HepG2 (cell line): Measurements from ENCODE around the gene COX4I1. TPM values are rescaled to one million over a fixed set of nuclear protein-coding genes. Genes with fewer than 3 reads are reported as not detected.
A peak's percentile ranks its signal among the peaks of the same experiment; 100 is the strongest.

ENCODE experiments used
- HOXD1 ChIP-seq: sonication (generic); formaldehyde crosslinking; IDR thresholded peaks from 2 replicates; pipeline ENCODE4 v1.5.0; 2020; ENCODE audit warnings: missing genetic modification reagents
- IKZF5 ChIP-seq: IDR thresholded peaks from 2 replicates; pipeline ENCODE4 v1.6.1; 2018; ENCODE audit warnings: missing genetic modification reagents, mild to moderate bottlenecking, missing compliant biosample characterization
- STAT5B ChIP-seq: sonication (generic); formaldehyde crosslinking; IDR thresholded peaks from 2 replicates; pipeline ENCODE4 v1.4.0; 2020; ENCODE audit warnings: missing genetic modification reagents
- ZBTB44 ChIP-seq: sonication (generic); formaldehyde crosslinking; IDR thresholded peaks from 2 replicates; pipeline ENCODE4 v1.4.0; 2020; ENCODE audit warnings: missing genetic modification reagents
- ZBTB7A ChIP-seq: sonication (generic); formaldehyde crosslinking; IDR thresholded peaks from 2 replicates; pipeline ENCODE4 v1.8.0; 2022; ENCODE audit warnings: mild to moderate bottlenecking, missing genetic modification reagents
- ZBTB8A ChIP-seq: sonication (generic); formaldehyde crosslinking; IDR thresholded peaks from 2 replicates; pipeline ENCODE4 v1.4.0; 2020; ENCODE audit warnings: mild to moderate bottlenecking, low read depth, missing genetic modification reagents, borderline replicate concordance
- ZMYM2 ChIP-seq: sonication (generic); formaldehyde crosslinking; IDR thresholded peaks from 2 replicates; pipeline ENCODE4 v1.8.0; 2022; ENCODE audit warnings: mild to moderate bottlenecking, missing genetic modification reagents
- ZNF503 ChIP-seq: sonication (generic); formaldehyde crosslinking; IDR thresholded peaks from 2 replicates; pipeline ENCODE4 v1.4.0; 2020; ENCODE audit warnings: missing genetic modification reagents
- ZNF607 ChIP-seq: sonication (generic); formaldehyde crosslinking; IDR thresholded peaks from 2 replicates; pipeline ENCODE4 v1.5.1; 2020; ENCODE audit warnings: missing genetic modification reagents, mild to moderate bottlenecking, borderline replicate concordance
- ZNF691 ChIP-seq: sonication (generic); formaldehyde crosslinking; IDR thresholded peaks from 2 replicates; pipeline ENCODE4 v1.4.0; 2020; ENCODE audit warnings: missing genetic modification reagents, low read depth, mild to moderate bottlenecking, borderline replicate concordance
- ZNF747 ChIP-seq: sonication (generic); formaldehyde crosslinking; IDR thresholded peaks from 2 replicates; pipeline ENCODE4 v1.8.1; 2023; ENCODE audit warnings: missing genetic modification reagents, mild to moderate bottlenecking, borderline replicate concordance
- polyA plus RNA-seq, 8 experiments: library from polyadenylated mRNA; depleted of rRNA in 3 of 8; stranded (reverse) in 7 of 8; unstranded in 1 of 8; fragments of >200 nt; fragmentation: Illumina TruSeq in 4 of 8; extraction: Trizol in 4 of 8; gene quantifications; 2 replicates each; pipeline versions ENCODE4 v1.2.1 to v1.2.3, GENCODE V29; 2011 to 2016; ENCODE audit warnings: low read depth in 4 of 8, missing spikeins in 1 of 8, mixed read lengths in 1 of 8; ENCODE audit not compliant: insufficient read depth in 1 of 8
- total RNA-seq, 5 experiments: library from RNA; depleted of rRNA; stranded (reverse); fragments of >200 nt; fragmentation: Illumina TruSeq; extraction: Trizol; gene quantifications; 2 replicates each; pipeline ENCODE4 v1.2.3, GENCODE V29; 2016; ENCODE audit warnings: low read depth in 1 of 5
- TF ChIP-seq, protein P1 (sequence below): sonication (generic); formaldehyde crosslinking; IDR thresholded peaks from 2 replicates; pipeline ENCODE4 v1.9.0; 2021; ENCODE audit warnings: missing genetic modification reagents, borderline replicate concordance
- TF ChIP-seq, protein P2 (sequence below): sonication (generic); formaldehyde crosslinking; IDR thresholded peaks from 2 replicates; pipeline ENCODE4 v1.4.0; 2020; ENCODE audit warnings: missing genetic modification reagents, mild to moderate bottlenecking, borderline replicate concordance

The COX4I1 gene
- total and polyA plus RNA-seq, 2 of the 13 experiments (the other 11 are each of a cell fraction or from before 2014, with no cell fraction given) = 658 to 902 TPM

DNA sequence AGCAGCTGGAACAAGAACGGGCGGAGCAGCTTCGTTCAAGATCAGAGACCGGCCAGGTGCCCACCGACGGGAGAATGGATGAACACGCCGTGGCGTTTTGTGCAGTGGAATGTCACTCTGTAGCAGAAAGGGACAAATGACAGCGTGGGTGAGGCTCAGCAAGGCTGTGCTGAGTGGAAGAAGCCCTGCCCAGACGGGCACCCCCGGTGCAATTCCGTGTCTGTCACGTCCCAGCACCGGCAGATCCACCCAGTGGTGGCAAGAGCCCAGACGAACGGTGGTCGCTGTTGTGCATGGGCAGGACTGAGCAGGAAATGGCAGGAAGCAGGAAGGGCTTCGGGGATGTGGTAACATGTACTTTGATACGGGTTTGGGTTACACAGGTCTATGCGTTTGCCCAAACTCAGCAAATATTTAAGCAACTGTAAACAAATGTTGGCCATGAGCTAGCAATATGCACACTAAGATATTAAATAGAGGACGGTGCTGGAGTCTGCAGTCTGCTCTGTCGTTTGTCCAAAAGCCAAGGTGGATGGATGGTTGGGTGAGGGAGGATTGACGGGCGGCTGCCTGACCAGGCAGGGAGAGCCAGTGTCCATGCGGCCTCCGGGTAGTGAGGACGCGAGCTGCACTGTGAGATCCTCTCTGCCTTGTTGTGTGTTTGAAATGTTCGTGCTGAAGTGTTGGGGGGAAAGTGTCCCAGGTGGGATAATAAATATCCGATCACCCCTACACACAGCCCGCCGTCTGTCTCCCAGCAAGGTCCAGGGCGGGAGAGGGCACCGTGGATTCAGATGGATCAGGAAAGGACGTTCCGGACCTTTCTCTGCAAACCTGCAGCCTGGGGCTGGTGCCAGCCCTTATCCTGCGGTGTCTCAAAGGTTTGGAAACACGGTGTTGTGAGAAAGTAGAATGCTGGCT is 48.4 kb downstream of the COX4I1 start (continued):
- peak; percentile 72 for TF ChIP-seq ZNF503 (CRISPR knock-in tag)
- 0 out of 2 replicates have a peak, but pooled peaks have one; percentile 8 for TF ChIP-seq HOXD1
- TF ChIP-seq ZMYM2 (CRISPR knock-in tag) = peak; percentile 69; the same call in 1 of the 2 replicates
- TF ChIP-seq STAT5B (CRISPR knock-in tag) = 0 out of 2 replicates have a peak, but pooled peaks have one; percentile 27
- peak; percentile 83 for TF ChIP-seq ZNF747 (CRISPR knock-in tag)
- TF ChIP-seq ZBTB8A = 0 out of 2 replicates have a peak, but pooled peaks have one; percentile 24
- TF ChIP-seq IKZF5 (CRISPR knock-in tag) = peak; percentile 86
- no peak for TF ChIP-seq ZBTB44 (CRISPR knock-in tag)
- peak; percentile 99 for TF ChIP-seq ZBTB7A (CRISPR knock-in tag)
- TF ChIP-seq, protein P1, sequence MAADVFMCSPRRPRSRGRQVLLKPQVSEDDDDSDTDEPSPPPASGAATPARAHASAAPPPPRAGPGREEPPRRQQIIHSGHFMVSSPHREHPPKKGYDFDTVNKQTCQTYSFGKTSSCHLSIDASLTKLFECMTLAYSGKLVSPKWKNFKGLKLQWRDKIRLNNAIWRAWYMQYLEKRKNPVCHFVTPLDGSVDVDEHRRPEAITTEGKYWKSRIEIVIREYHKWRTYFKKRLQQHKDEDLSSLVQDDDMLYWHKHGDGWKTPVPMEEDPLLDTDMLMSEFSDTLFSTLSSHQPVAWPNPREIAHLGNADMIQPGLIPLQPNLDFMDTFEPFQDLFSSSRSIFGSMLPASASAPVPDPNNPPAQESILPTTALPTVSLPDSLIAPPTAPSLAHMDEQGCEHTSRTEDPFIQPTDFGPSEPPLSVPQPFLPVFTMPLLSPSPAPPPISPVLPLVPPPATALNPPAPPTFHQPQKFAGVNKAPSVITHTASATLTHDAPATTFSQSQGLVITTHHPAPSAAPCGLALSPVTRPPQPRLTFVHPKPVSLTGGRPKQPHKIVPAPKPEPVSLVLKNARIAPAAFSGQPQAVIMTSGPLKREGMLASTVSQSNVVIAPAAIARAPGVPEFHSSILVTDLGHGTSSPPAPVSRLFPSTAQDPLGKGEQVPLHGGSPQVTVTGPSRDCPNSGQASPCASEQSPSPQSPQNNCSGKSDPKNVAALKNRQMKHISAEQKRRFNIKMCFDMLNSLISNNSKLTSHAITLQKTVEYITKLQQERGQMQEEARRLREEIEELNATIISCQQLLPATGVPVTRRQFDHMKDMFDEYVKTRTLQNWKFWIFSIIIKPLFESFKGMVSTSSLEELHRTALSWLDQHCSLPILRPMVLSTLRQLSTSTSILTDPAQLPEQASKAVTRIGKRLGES (CRISPR knock-in tag) = no peak
- TF ChIP-seq, protein P2, sequence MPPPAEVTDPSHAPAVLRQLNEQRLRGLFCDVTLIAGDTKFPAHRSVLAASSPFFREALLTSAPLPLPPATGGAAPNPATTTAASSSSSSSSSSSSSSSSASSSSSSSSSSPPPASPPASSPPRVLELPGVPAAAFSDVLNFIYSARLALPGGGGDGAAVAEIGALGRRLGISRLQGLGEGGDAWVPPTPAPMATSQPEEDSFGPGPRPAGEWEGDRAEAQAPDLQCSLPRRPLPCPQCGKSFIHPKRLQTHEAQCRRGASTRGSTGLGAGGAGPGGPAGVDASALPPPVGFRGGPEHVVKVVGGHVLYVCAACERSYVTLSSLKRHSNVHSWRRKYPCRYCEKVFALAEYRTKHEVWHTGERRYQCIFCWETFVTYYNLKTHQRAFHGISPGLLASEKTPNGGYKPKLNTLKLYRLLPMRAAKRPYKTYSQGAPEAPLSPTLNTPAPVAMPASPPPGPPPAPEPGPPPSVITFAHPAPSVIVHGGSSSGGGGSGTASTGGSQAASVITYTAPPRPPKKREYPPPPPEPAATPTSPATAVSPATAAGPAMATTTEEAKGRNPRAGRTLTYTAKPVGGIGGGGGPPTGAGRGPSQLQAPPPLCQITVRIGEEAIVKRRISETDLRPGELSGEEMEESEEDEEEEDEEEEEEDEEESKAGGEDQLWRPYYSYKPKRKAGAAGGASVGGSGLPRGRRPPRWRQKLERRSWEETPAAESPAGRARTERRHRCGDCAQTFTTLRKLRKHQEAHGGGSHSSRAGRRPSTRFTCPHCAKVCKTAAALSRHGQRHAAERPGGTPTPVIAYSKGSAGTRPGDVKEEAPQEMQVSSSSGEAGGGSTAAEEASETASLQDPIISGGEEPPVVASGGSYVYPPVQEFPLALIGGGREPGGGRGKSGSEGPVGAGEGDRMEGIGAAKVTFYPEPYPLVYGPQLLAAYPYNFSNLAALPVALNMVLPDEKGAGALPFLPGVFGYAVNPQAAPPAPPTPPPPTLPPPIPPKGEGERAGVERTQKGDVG (CRISPR knock-in tag) = peak; percentile 98
- peak; percentile 75 for TF ChIP-seq ZNF607
- peak; percentile 64; the same call in 1 of the 2 replicates for TF ChIP-seq ZNF691 (CRISPR knock-in tag)
